Subcutaneous abdominal adipose tissue (tissue), 5 donors: ENCODE data around the gene CSTPP1.

Source experiments
- H3K27ac ChIP-seq: one replicate; pipeline ENCODE4 v1.7.0; 2013; ENCODE audit warnings: low read depth, mild to moderate bottlenecking, inconsistent platforms, low read length, moderate library complexity
- H3K27me3 ChIP-seq, 5 donors: one replicate each; pipeline ENCODE4 v1.7.0; 2013; ENCODE audit warnings: low read length in 5 of 5, inconsistent platforms in 1 of 5; ENCODE audit not compliant: control insufficient read depth in 5 of 5, insufficient read depth in 4 of 5
- H3K36me3 ChIP-seq, 5 donors: one replicate each; pipeline ENCODE4 v1.7.0; 2013; ENCODE audit warnings: low read length in 5 of 5; ENCODE audit not compliant: control insufficient read depth in 5 of 5, insufficient read depth in 5 of 5
- H3K4me1 ChIP-seq, 5 donors: one replicate each; pipeline ENCODE4 v1.7.0; 2013; ENCODE audit warnings: low read length in 5 of 5, mild to moderate bottlenecking in 3 of 5, moderate library complexity in 1 of 5; ENCODE audit not compliant: control insufficient read depth in 5 of 5, insufficient read depth in 5 of 5
- H3K4me3 ChIP-seq, 5 donors: one replicate each; pipeline ENCODE4 v1.7.0; 2013; ENCODE audit warnings: low read length in 5 of 5, low read depth in 1 of 5
- H3K9ac ChIP-seq, 5 donors: one replicate each; pipeline ENCODE4 v1.7.0; 2013; ENCODE audit warnings: low read length in 5 of 5, mild to moderate bottlenecking in 4 of 5, moderate library complexity in 3 of 5
- H3K9me3 ChIP-seq, 5 donors: one replicate each; pipeline ENCODE4 v1.7.0; 2013; ENCODE audit warnings: low read length in 5 of 5; ENCODE audit not compliant: control insufficient read depth in 5 of 5
- donor health status: healthy.
- donor health status: healthy.
- donor health status: healthy.
- donor health status: healthy.
- donor health status: healthy.

CSTPP1 gene

GRCh38 chr11:46970913-46971625, 34.5 kb downstream of the CSTPP1 start:
- no peaks in the 10 kb centered on the region for H3K9me3 ChIP-seq
- no peaks in the 10 kb centered on the region for H3K27me3 ChIP-seq
- H3K9ac ChIP-seq: no peak overlapping the region
- no peaks in the 10 kb centered on the region for H3K4me1 ChIP-seq
- H3K4me3 ChIP-seq: no peak overlapping the region
- no peak overlapping the region for H3K27ac ChIP-seq
- H3K36me3 ChIP-seq: peaks cover 0 to 3% (median 0%) of the 10 kb centered on the region in 5 donors

DNA sequence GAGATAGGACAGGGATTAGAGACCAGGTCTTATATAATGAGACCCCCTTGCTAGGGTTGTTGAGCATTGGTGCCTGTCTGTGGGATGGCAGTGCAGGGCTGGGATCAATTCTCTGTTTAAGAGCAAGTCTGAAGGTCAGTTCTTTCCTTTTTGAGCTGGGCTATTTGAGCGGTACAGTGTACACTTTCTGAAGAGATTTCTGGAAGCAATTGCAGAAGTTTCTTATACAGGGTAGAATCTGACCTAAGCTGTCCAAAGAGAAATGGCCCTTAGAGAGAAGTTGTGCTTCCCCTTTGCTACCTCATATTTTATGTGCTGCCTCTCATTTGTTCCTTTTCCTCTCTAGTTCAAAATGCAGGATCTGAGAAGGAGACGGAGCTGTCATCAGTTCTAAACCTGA, 35.8 kb downstream of the CSTPP1 start:
- Histone ChIP-seq H3K4me3 (no peak overlapping the region), H3K27me3 (no peaks in the 10 kb centered on the region), H3K27ac (no peak overlapping the region), H3K9ac (no peak overlapping the region), H3K4me1 (no peaks in the 10 kb centered on the region), H3K36me3 (peaks cover 0 to 3% (median 0%) of the 10 kb centered on the region in 5 donors), H3K9me3 (no peaks in the 10 kb centered on the region)

- H3K36me3 ChIP-seq: peaks cover 0 to 3% (median 0%) of the 10 kb centered on the region in 5 donors
- H3K9me3 ChIP-seq: no peaks in the 10 kb centered on the region
- H3K9ac ChIP-seq: no peak overlapping the region
- H3K4me3 ChIP-seq: no peak overlapping the region
- H3K4me1 ChIP-seq: no peaks in the 10 kb centered on the region
- no peaks in the 10 kb centered on the region for H3K27me3 ChIP-seq
- no peak overlapping the region for H3K27ac ChIP-seq
Measured at GRCh38 chr11:46972821-46973220, 36.3 kb downstream of the CSTPP1 start.

- Histone ChIP-seq H3K36me3 (peaks cover 0 to 3% (median 0%) of the 10 kb centered on the region in 5 donors), H3K4me3 (no peak overlapping the region), H3K27me3 (no peaks in the 10 kb centered on the region), H3K9me3 (no peaks in the 10 kb centered on the region), H3K9ac (no peak overlapping the region), H3K4me1 (no peaks in the 10 kb centered on the region), H3K27ac (no peak overlapping the region)
Measured at GRCh38 chr11:46976182-46976854, 39.8 kb downstream of the CSTPP1 start.

DNA sequence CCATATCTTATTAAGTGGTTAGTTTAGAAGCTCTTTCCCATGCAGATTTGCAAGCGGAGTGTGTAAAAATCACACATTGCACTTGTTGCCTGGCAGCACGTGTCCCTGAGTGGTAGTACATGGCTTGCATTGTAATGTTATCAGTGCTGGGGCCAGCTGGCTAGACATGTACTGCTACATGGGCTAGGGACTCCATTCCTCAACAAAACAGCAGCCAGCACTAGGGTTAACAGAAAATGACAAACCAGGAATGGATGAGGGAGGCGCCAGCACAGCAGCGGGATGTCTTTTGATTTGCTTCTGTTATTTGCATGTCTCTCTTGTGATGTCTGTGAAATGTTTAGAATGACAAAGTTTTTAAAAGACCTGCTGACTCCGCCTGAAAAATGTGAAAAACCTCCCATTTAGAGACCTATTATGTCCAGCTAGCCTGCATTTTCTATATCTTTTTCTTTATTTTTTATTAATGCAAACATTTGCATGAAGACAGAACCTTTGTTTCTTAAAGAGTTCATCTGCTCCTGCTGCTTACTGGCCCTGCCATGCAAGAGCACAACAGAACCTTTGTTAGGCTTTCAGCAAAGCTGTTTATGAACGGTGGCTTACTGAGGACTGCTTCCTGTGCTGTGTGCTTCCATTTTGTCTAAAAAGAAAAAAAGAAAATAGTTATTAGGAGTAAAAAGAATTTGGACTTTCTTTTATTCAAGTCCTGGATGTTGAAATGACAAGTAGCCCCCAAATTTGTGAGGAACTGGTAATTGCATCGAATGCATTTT, 40.7 kb downstream of the CSTPP1 start:
- no peaks in the 10 kb centered on the region for H3K27me3 ChIP-seq
- H3K9ac ChIP-seq: no peak overlapping the region
- no peak overlapping the region for H3K27ac ChIP-seq
- H3K36me3 ChIP-seq: peaks cover 0 to 3% (median 0%) of the 10 kb centered on the region in 5 donors
- no peaks in the 10 kb centered on the region for H3K4me1 ChIP-seq
- no peak overlapping the region for H3K4me3 ChIP-seq
- H3K9me3 ChIP-seq: no peaks in the 10 kb centered on the region

DNA sequence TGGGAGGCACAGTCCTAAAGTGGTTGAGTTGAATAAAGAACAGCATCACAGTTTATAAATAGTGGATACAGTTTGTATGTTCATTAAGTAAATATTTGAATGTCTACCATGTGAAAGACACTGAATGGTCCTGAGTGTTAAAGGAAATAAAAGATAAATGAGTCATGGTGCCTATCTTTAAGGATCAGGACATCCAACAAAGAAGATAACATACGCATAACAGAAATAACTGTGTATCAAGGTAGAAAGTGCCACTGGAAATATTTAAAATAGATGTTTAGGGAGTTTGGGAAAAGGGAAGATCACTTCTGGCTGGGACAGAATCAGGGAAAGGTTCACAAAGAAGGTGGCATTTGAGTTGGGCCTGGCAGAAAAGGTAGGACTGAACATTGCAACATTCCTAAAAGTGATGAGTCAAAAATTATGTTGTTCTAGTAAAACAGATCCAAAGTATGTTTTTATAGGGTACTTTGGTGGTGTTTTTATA, 41.5 kb downstream of the CSTPP1 start:
- Histone ChIP-seq H3K9me3 (no peaks in the 10 kb centered on the region), H3K27ac (no peak overlapping the region), H3K9ac (no peak overlapping the region), H3K4me3 (no peak overlapping the region), H3K36me3 (peaks cover 0 to under 1% (median 0%) of the 10 kb centered on the region in 5 donors), H3K4me1 (no peaks in the 10 kb centered on the region), H3K27me3 (no peaks in the 10 kb centered on the region)

GRCh38 chr11:46979358-46979757, 42.8 kb downstream of the CSTPP1 start:
- Histone ChIP-seq H3K4me3 (no peak overlapping the region), H3K9ac (no peak overlapping the region), H3K36me3 (no peaks in the 10 kb centered on the region), H3K9me3 (no peaks in the 10 kb centered on the region), H3K27ac (no peak overlapping the region), H3K27me3 (no peaks in the 10 kb centered on the region), H3K4me1 (no peaks in the 10 kb centered on the region)

DNA sequence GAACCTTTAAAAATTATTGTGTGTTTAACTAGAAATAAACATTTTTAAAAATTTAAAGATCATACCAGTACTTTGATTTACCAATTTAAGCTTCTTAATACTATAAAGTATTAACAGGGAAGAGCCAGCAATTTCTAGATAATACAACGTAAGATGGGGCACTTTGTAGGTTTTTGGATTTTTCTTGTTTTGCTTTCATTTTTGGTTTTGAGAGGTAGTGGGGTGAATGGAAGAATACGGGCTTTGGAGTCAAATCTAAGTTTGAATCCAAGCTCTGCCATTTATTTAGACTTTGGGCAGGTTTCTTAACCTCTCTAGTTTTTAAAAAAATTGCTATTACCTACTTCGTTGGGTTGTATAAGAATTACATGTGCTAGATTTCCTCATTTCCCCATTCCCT, 44.9 kb downstream of the CSTPP1 start:
- H3K9me3 ChIP-seq: no peaks in the 10 kb centered on the region
- no peaks in the 10 kb centered on the region for H3K27me3 ChIP-seq
- no peak overlapping the region for H3K9ac ChIP-seq
- no peaks in the 10 kb centered on the region for H3K4me1 ChIP-seq
- H3K36me3 ChIP-seq: no peaks in the 10 kb centered on the region
- peak overlapping the region in 2 of 5 donors; percentile 11 to 15 for H3K4me3 ChIP-seq
- no peak overlapping the region for H3K27ac ChIP-seq

DNA sequence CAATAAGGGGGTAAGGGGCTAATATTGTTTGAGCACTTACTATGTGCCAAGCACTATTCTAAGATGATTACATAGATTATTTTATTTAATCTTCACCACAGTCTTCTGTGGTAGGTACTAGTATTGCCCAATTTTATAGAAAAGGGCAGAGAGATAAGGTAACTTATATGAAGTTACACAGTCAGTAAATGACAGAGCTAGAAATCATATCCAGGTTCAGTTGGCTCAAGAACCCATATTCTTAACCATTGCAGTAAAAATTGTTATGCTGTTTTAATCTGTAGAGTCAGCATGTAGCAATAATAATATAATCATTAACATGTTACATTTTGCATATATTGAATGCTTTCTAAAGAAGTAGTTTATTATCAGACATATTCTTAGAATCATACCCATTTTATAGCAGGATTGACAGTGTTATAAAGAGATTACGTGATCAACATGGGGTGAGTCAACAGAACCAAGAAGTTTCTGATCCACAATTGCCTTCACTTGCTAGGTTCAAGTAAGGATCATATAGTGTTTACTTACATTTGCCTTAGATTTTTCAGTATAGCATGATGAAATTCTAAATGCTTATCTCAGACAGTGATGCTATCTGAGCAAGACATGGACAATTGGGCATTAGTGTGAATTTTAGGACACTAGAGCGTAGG, 46.4 kb downstream of the CSTPP1 start:
- Histone ChIP-seq H3K27me3 (no peaks in the 10 kb centered on the region), H3K36me3 (peaks cover 0 to 6% (median 0%) of the 10 kb centered on the region in 5 donors), H3K4me1 (no peaks in the 10 kb centered on the region), H3K9me3 (no peaks in the 10 kb centered on the region), H3K27ac (no peak overlapping the region), H3K4me3 (no peak overlapping the region), H3K9ac (no peak overlapping the region)
